Thyroid gland (tissue), 4 donors: Measurements from ENCODE around the gene STAG3.

Source experiments
- CTCF ChIP-seq, 6 experiments: fragments of 200-600 bp in 3 of 6; fragments of 450-650 bp in 3 of 6; sonication (generic) in 3 of 6; IDR thresholded peaks; one replicate each; pipeline ENCODE4 v1.5.1; 2016 to 2019; ENCODE audit warnings: antibody characterized with exemption in 6 of 6, mild to moderate bottlenecking in 2 of 6, inconsistent platforms in 1 of 6, moderate library complexity in 1 of 6
- POLR2A ChIP-seq, 2 donors: fragments of 450-650 bp; IDR thresholded peaks; one replicate each; pipeline ENCODE4 v1.6.1; 2017; ENCODE audit warnings: antibody characterized with exemption in 2 of 2, mild to moderate bottlenecking in 2 of 2, moderate library complexity in 1 of 2

- TF ChIP-seq CTCF (IDR thresholded peaks at IDR 0.05): no peak
- TF ChIP-seq POLR2A (IDR thresholded peaks at IDR 0.05): no peak
Measured at GRCh38 chr7:100174582-100174981, 3.1 kb upstream of the STAG3 start.
